Adrenal gland (tissue), 12 donors: Measurements from ENCODE around the gene IKZF2. TPM values are rescaled to one million over a fixed set of nuclear protein-coding genes. Genes with fewer than 3 reads are reported as not detected.

Experiments used
- DNase-seq, 7 donors: peaks; one replicate each; pipeline ENCODE4 v3.0.0-alpha.2; 2019 to 2020
- H3K27ac ChIP-seq, 5 donors: fragments of 200-600 bp; sonication (generic) in 4 of 5; 1 replicate in 3 of 5; 2 replicates in 2 of 5; pipeline versions ENCODE4 v1.5.1 to v1.8.0; 2016 to 2020; ENCODE audit warnings: mild to moderate bottlenecking in 1 of 5
- H3K27me3 ChIP-seq: fragments of 200-600 bp; 2 replicates; pipeline ENCODE4 v1.8.0; 2021
- H3K36me3 ChIP-seq, 2 donors: fragments of 200-600 bp; replicated peaks in 1 of 2; 1 replicate in 1 of 2; 2 replicates in 1 of 2; pipeline versions ENCODE4 v1.5.1 to v1.8.0; 2018 to 2022
- H3K4me1 ChIP-seq, 2 donors: fragments of 200-600 bp; replicated peaks in 1 of 2; 1 replicate in 1 of 2; 2 replicates in 1 of 2; pipeline versions ENCODE4 v1.5.1 to v1.8.0; 2018 to 2021
- H3K4me3 ChIP-seq, 4 donors: fragments of 200-600 bp; sonication (generic) in 3 of 4; one replicate each; pipeline ENCODE4 v1.5.1; 2016 to 2018
- H3K9me3 ChIP-seq, 3 donors: fragments of 200-600 bp; sonication (generic) in 1 of 3; replicated peaks in 1 of 3; 1 replicate in 2 of 3; 2 replicates in 1 of 3; pipeline versions ENCODE4 v1.5.1 to v1.8.0; 2016 to 2021
- CTCF ChIP-seq, 6 experiments: fragments of 450-650 bp in 4 of 6; fragments of 200-600 bp in 2 of 6; sonication (generic) in 1 of 6; IDR thresholded peaks; 1 replicate in 5 of 6; 2 replicates in 1 of 6; pipeline versions ENCODE4 v1.5.1 to v1.8.0; 2016 to 2021; ENCODE audit warnings: antibody characterized with exemption in 6 of 6, mild to moderate bottlenecking in 2 of 6, moderate library complexity in 1 of 6
- POLR2A ChIP-seq, 2 donors: fragments of 450-650 bp; IDR thresholded peaks; one replicate each; pipeline ENCODE4 v1.6.1; 2017; ENCODE audit warnings: antibody characterized with exemption in 2 of 2, mild to moderate bottlenecking in 2 of 2, moderate library complexity in 1 of 2
- WGBS, 4 donors: extraction: QIAGEN DNeasy Blood & Tissue Kit in 2 of 4; methylation state at CpG; one replicate each; pipeline versions ENCODE4 v1.1.5 to v1.1.7; 2013 to 2017; 5-methylcytosine and 5-hydroxymethylcytosine counted together
- intact Hi-C, 2 donors: fragments of 100-400 bp; cut with DNase I; formaldehyde crosslinking; loops; one replicate each; pipeline versions ENCODE4 v1.14.1 to v1.15.0; 2022 to 2023
- polyA plus RNA-seq, 3 donors: library from polyadenylated mRNA; stranded (reverse); fragments of 200-250 nt in 2 of 3; fragments of 350-450 nt in 1 of 3; fragmentation: Illumina TruSeq in 1 of 3; extraction: RNeasy Lipid Tissue Mini Kit (QIAGEN cat#74804) in 1 of 3; gene quantifications; one replicate each; pipeline ENCODE4 v1.2.3, GENCODE V29; 2013 to 2014
- total RNA-seq, 9 donors: library from RNA; depleted of rRNA in 4 of 9; stranded (reverse); fragments of >200 nt in 4 of 9; fragments of 120-200 nt in 1 of 9; fragmentation: NEBNext Ultra II Directional in 1 of 9; extraction: Animal tissue kit (Norgen Biotek cat#: 25700) in 1 of 9; gene quantifications; one replicate each; pipeline versions ENCODE4 v1.1.0 to v1.2.4, GENCODE V29; 2013 to 2023
- donor health status: healthy with polysubstance abuse.
- donor health status: Bipolar disorder and iron deficiency.
- donor health status: DM: yes; HTN: yes; CAD: no.
- donor health status: DM: no; HTN: no; CAD: no.
- donor health status: DM: no; HTN: no; CAD: no.
- donor health status: DM: yes; HTN: yes; CAD: no.

IKZF2 gene
- total and polyA plus RNA-seq, 12 donors = 0.44 to 18.9 (median 8.0) TPM

- Histone ChIP-seq H3K4me3 (no peak overlapping the region), H3K36me3 (no peaks in the 10 kb centered on the region), H3K4me1 (peaks cover 0 to 8% of the 10 kb centered on the region in 2 donors), H3K27me3 (no peaks in the 10 kb centered on the region), H3K9me3 (no peaks in the 10 kb centered on the region), H3K27ac (no peak overlapping the region)
- whole genome bisulfite sequencing, 4 donors = 50 to 61% (median 60%) methylated on average over 5 of the region's 5 CpGs
- intact Hi-C loops = no loop called here
- DNase-seq = no peak
- TF ChIP-seq CTCF (IDR thresholded peaks at IDR 0.05) = no peak
- no peak for TF ChIP-seq POLR2A (IDR thresholded peaks at IDR 0.05)
These were observed 32.2 kb downstream of the IKZF2 start for GRCh38 chr2:213119061-213119809.

- 90 to 94% (median 93%) methylated on average over 2 of the region's 2 CpGs for WGBS, 4 donors
- TF ChIP-seq CTCF (IDR thresholded peaks at IDR 0.05) (no peak), POLR2A (IDR thresholded peaks at IDR 0.05) (no peak)
These were observed 43.1 kb downstream of the IKZF2 start for GRCh38 chr2:213108308-213108707.

GRCh38 chr2:213107728-213108127 lies 43.7 kb downstream of the IKZF2 start:
- no peaks in the 10 kb centered on the region for H3K4me1 ChIP-seq
- no peaks in the 10 kb centered on the region for H3K36me3 ChIP-seq
- no peak for TF ChIP-seq CTCF (IDR thresholded peaks at IDR 0.05)
- intact Hi-C loops = no loop called here
- H3K27me3 ChIP-seq = no peaks in the 10 kb centered on the region
- WGBS, 4 donors = 83 to 93% (median 86%) methylated on average over 7 of the region's 7 CpGs
- no peak overlapping the region for H3K27ac ChIP-seq
- H3K9me3 ChIP-seq = peaks cover 0 to 8% (median 0%) of the 10 kb centered on the region in 3 donors
- DNase-seq = no peak
- H3K4me3 ChIP-seq = no peak overlapping the region

More at GRCh38 chr2:213108308-213108707, 43.1 kb downstream of the IKZF2 start:
- H3K9me3 ChIP-seq = peaks cover 0 to 8% (median 0%) of the 10 kb centered on the region in 3 donors
- no peaks in the 10 kb centered on the region for H3K36me3 ChIP-seq
- no peaks in the 10 kb centered on the region for H3K4me1 ChIP-seq
- no peaks in the 10 kb centered on the region for H3K27me3 ChIP-seq
- no peak for DNase-seq
- no peak overlapping the region for H3K4me3 ChIP-seq
- intact Hi-C loops = no loop called here
- no peak overlapping the region for H3K27ac ChIP-seq

- no peaks in the 10 kb centered on the region for H3K27me3 ChIP-seq
- intact Hi-C loops = no loop called here
- no peak for TF ChIP-seq POLR2A (IDR thresholded peaks at IDR 0.05)
- TF ChIP-seq CTCF (IDR thresholded peaks at IDR 0.05) = no peak
- H3K36me3 ChIP-seq = no peaks in the 10 kb centered on the region
- H3K9me3 ChIP-seq = no peaks in the 10 kb centered on the region
- H3K4me3 ChIP-seq = no peak overlapping the region
- H3K4me1 ChIP-seq = no peaks in the 10 kb centered on the region
- no peak for DNase-seq
- 58 to 77% (median 61%) methylated on average over 3 of the region's 3 CpGs for WGBS, 4 donors
- no peak overlapping the region for H3K27ac ChIP-seq
These were observed 46.2 kb downstream of the IKZF2 start for GRCh38 chr2:213105212-213105611.
